ENCODE data around the gene SYS1. TPM values are rescaled to one million over a fixed set of nuclear protein-coding genes. Genes with fewer than 3 reads are reported as not detected.

The SYS1 gene
- total and polyA plus RNA-seq, 2 donors (not counting 1 experiment from before 2014, with no cell fraction given): 25.3 to 57.7 TPM

DNA sequence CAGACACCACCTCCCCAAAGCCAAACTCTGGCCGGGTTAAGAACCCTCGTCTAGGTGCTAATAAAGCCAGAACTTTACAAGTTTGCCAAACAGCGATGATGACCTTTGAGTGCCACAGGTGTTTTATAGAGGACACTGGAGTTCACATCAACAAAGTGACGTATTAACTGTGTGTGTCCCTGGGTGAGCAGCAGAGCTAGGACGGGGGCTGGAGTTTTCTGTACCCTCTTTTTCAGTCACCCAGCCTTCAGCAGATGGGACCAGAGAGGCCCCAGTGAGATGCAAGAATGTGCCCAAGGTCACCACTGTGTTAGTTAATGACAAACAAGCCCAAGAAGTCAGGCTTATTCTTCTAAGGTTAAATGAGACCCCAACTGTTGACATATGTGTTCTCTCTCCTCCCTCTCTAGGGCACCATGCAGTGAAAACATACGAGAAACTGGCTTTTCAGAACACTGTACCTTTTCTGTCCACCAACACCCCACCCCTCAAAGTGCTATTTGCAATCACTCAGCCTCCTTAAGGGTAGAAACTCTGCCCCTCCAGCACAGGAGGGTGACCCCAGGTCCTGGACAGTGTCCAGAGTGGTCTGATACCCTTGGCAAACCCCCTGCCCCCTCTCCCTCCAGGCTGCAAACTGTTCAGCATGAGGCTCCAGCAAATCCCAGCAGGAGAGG is 20.0 kb upstream of the SYS1 start:
- POLR2A ChIA-PET: no interaction called here
- H3K36me3 ChIP-seq (replicated peaks in 1 of 2; ENCODE audit: control extremely low read depth in 1 of 2, control insufficient read depth in 1 of 2, extremely low read depth in 1 of 2, insufficient read depth in 2 of 2, low read length in 1 of 2): no peaks in the 10 kb centered on the region
- H3K9me3 ChIP-seq (ENCODE audit: control extremely low read depth in 1 of 3, control insufficient read depth in 2 of 3, insufficient read depth in 1 of 3, low read length in 2 of 3): peaks cover 0 to 3% (median 0%) of the 10 kb centered on the region in 3 donors
- no peak overlapping the region for H3K4me3 ChIP-seq (ENCODE audit: control extremely low read depth in 1 of 5, extremely low read depth in 1 of 5, insufficient read depth in 1 of 5, low read depth in 2 of 5, low read length in 4 of 5)
- TF ChIP-seq CTCF (IDR thresholded peaks at IDR 0.05) (no peak), EZH2 (IDR thresholded peaks at IDR 0.05; ENCODE audit: borderline replicate concordance, insufficient read depth, low read depth, low read length, poor library complexity, severe bottlenecking) (no peak)
- DNase-seq (no peak), ATAC-seq (ENCODE audit: low read depth) (no peak)
- no peak overlapping the region for H3K4me2 ChIP-seq (replicated peaks; ENCODE audit: low read depth, low read length, poor library complexity, severe bottlenecking)
- no peaks in the 10 kb centered on the region for H3K79me2 ChIP-seq (ENCODE audit: control insufficient read depth, insufficient read depth, low read length)
- Mint-ChIP-seq H3K27ac (no peak overlapping the region), H3K27me3 (peaks cover 23% of the 10 kb centered on the region), H3K4me1 (peaks cover 5% of the 10 kb centered on the region), H3K9me3 (ENCODE audit: insufficient read depth) (no peaks in the 10 kb centered on the region), H3K4me3 (no peak overlapping the region)
- H3K9ac ChIP-seq (ENCODE audit: low read length): no peak overlapping the region
- peaks cover 17 to 18% of the 10 kb centered on the region in 2 donors for H3K4me1 ChIP-seq (ENCODE audit: control insufficient read depth in 2 of 2, insufficient read depth in 2 of 2, low read length in 2 of 2)
- 86% methylated on average over 6 of the region's 6 CpGs for WGBS (ENCODE audit: insufficient coverage)
- peaks cover 0 to 31% (median 5%) of the 10 kb centered on the region in 4 experiments for H3K27me3 ChIP-seq (replicated peaks in 1 of 4; ENCODE audit: control extremely low read depth in 1 of 4, control insufficient read depth in 3 of 4, insufficient read depth in 4 of 4, low read length in 3 of 4)
- no peaks in the 10 kb centered on the region for H4K20me1 ChIP-seq (ENCODE audit: control insufficient read depth, insufficient read depth, low read length, poor library complexity, severe bottlenecking)
- intact Hi-C loops (cut with micrococcal nuclease): no loop called here
- CTCF ChIA-PET: interaction anchor here (1.5 kb wide), 1 partner anchor 94 kb away, joined by 4 read pairs; no protein-coding TSS in a partner anchor
- no peak overlapping the region for H3K27ac ChIP-seq (ENCODE audit: low read length in 2 of 2)
- no peak overlapping the region for H2AFZ ChIP-seq (ENCODE audit: insufficient read depth, low read depth, low read length, poor library complexity, severe bottlenecking)

DNA sequence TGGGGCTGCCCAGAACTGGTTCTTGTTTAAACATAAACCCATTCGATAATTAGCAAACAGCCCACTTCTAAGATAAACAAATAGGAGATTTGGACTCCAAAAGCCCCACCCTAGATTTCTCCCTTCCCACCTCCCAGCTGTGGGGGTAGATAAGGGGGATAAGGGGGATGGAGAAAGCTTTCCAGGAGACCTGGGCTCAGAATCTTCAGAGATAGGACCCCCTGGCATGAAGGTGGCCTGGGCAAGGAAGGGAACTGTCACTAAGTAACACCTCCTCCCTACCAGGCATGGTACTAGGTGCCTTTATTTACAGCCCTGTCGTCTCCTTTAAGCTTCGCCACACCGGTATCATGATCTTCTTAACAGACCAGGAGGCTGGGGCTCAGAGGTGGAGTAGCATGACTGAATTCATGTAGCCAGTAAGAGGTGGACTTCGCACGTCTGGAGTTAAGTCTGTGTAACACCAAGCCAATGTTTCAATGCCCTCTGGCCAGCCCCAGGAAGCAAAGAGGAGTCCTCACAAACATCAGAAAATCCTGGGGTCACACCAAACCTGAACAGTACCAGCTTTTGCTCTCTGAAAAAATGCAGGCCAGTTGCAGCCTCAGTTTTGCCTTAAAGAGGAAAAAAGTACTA is 19.3 kb upstream of the SYS1 start:
- Histone ChIP-seq H3K4me3 (ENCODE audit: control extremely low read depth in 1 of 5, extremely low read depth in 1 of 5, insufficient read depth in 1 of 5, low read depth in 2 of 5, low read length in 4 of 5) (no peak overlapping the region), H3K36me3 (replicated peaks in 1 of 2; ENCODE audit: control extremely low read depth in 1 of 2, control insufficient read depth in 1 of 2, extremely low read depth in 1 of 2, insufficient read depth in 2 of 2, low read length in 1 of 2) (no peaks in the 10 kb centered on the region), H4K20me1 (ENCODE audit: control insufficient read depth, insufficient read depth, low read length, poor library complexity, severe bottlenecking) (no peaks in the 10 kb centered on the region), H3K4me2 (replicated peaks; ENCODE audit: low read depth, low read length, poor library complexity, severe bottlenecking) (no peak overlapping the region), H3K79me2 (ENCODE audit: control insufficient read depth, insufficient read depth, low read length) (no peaks in the 10 kb centered on the region), H2AFZ (ENCODE audit: insufficient read depth, low read depth, low read length, poor library complexity, severe bottlenecking) (no peak overlapping the region), H3K9ac (ENCODE audit: low read length) (no peak overlapping the region), H3K9me3 (ENCODE audit: control extremely low read depth in 1 of 3, control insufficient read depth in 2 of 3, insufficient read depth in 1 of 3, low read length in 2 of 3) (peaks cover 0 to 3% (median 0%) of the 10 kb centered on the region in 3 donors), H3K4me1 (ENCODE audit: control insufficient read depth in 2 of 2, insufficient read depth in 2 of 2, low read length in 2 of 2) (peaks cover 20 to 22% of the 10 kb centered on the region in 2 donors), H3K27me3 (replicated peaks in 1 of 4; ENCODE audit: control extremely low read depth in 1 of 4, control insufficient read depth in 3 of 4, insufficient read depth in 4 of 4, low read length in 3 of 4) (peaks cover 0 to 36% (median 6%) of the 10 kb centered on the region in 4 experiments), H3K27ac (ENCODE audit: low read length in 2 of 2) (no peak overlapping the region)
- POLR2A ChIA-PET: interaction anchor here (0.9 kb wide), 1 partner anchor 19 kb away, joined by 3 read pairs; the partner anchor contains the start of gene SYS1
- intact Hi-C loops (cut with micrococcal nuclease): no loop called here
- no peak overlapping the region for H3K27ac Mint-ChIP-seq
- ATAC-seq (ENCODE audit: low read depth) (no peak), DNase-seq (no peak)
- peaks cover 10% of the 10 kb centered on the region for H3K4me1 Mint-ChIP-seq
- WGBS (ENCODE audit: insufficient coverage): 96% methylated on average over 3 of the region's 6 CpGs
- peaks cover 23% of the 10 kb centered on the region for H3K27me3 Mint-ChIP-seq
- H3K4me3 Mint-ChIP-seq: no peak overlapping the region
- CTCF ChIA-PET: interaction anchor here (1.0 to 1.5 kb wide), 2 partner anchors 93 to 427 kb away, joined by 3 to 4 read pairs; no protein-coding TSS in a partner anchor
- H3K9me3 Mint-ChIP-seq (ENCODE audit: insufficient read depth): no peaks in the 10 kb centered on the region
- no peak for TF ChIP-seq EZH2 (IDR thresholded peaks at IDR 0.05; ENCODE audit: borderline replicate concordance, insufficient read depth, low read depth, low read length, poor library complexity, severe bottlenecking)
- no peak for TF ChIP-seq CTCF (IDR thresholded peaks at IDR 0.05)

All from B cell (primary cell).